Heart left ventricle (tissue), 13 donors: ENCODE data around the gene B3GAT3.
"Not testable (repeated sequence)": the region's sequence is repeated elsewhere in the genome, so short reads cannot be mapped to it uniquely, and the experiment has no call there.

Experiments used
- CTCF ChIP-seq, 12 donors: fragments of 200-600 bp; sonication (generic) in 4 of 12; IDR thresholded peaks; one replicate each; pipeline versions ENCODE4 v1.5.0 to v1.8.0; 2018 to 2022; ENCODE audit warnings: antibody characterized with exemption in 12 of 12, mild to moderate bottlenecking in 5 of 12
- POLR2A ChIP-seq, 2 donors: fragments of 450-650 bp; IDR thresholded peaks; one replicate each; pipeline ENCODE4 v1.6.1; 2017; ENCODE audit warnings: antibody characterized with exemption in 2 of 2, mild to moderate bottlenecking in 2 of 2, moderate library complexity in 2 of 2
- donor health status: ischemic (EF 13 %, LVEDD 7.1; RV severe dilation, severe dysfunction).
- donor health status: DM: no; HTN: yes; CAD: no.
- donor health status: DM: no; HTN: no; CAD: no.
- donor health status: ischemic (EF 25% LVEDD 6.9; RV normal size, moderate dysfunction).
- donor health status: ischemic (EF 25% LVEDD 5.7; RV mildly dilated, moderate dysfunction).
- donor health status: ischemic (EF 35%, LVEDD 5.7; RV mildly dilated, moderate dysfunction).
- donor health status: nonischemic (EF 11% LVEDD 7.7; RV severe dilation, severe dysfunction).
- donor health status: DM: yes; HTN: yes; CAD: no.
- donor health status: PGD.
- donor health status: ischemic (EF 29% LVEDD 5.4; RV normal size, mild dysfunction).
- donor health status: nonischemic (EF 23%, LVEDD 6.1; RV moderate dilation, normal function).

GRCh38 chr11:62650283-62650682 lies 28.5 kb upstream of the B3GAT3 start:
- not testable (repeated sequence) for TF ChIP-seq CTCF, POLR2A (IDR thresholded peaks at IDR 0.05)
